Endothelial cell of umbilical vein (primary cell): ENCODE results near the gene MGAT5. TPM values are rescaled to one million over a fixed set of nuclear protein-coding genes. Genes with fewer than 3 reads are reported as not detected.

ENCODE experiments used
- BruUV-seq: library from RNA; stranded (reverse); fragments of 400-500 nt; replicated peaks from 2 replicates; lab custom pipeline; 2021; lab: Mats Ljungman, UMichigan
- CTCF ChIA-PET: fragments of 300-600, 350-600 bp; sonication (Branson Sonifier 250); formaldehyde crosslinking; loops from one replicate; lab custom pipeline; 2021; ENCODE audit warnings: antibody characterized with exemption, inconsistent platforms; lab: Charles Lee
- POLR2A ChIA-PET: fragments of 300-600, 350-600 bp; sonication (Branson Sonifier 250); formaldehyde crosslinking; loops from one replicate; lab custom pipeline; 2021; ENCODE audit warnings: antibody characterized with exemption, inconsistent platforms; lab: Charles Lee
- DNase-seq: peaks from one replicate; pipeline ENCODE4 v3.0.0-alpha.2; 2011; ENCODE audit warnings: low read depth, low spot score
- FAIRE-seq: peaks from 2 replicates; lab custom pipeline; 2011; peaks lifted over from hg19 to GRCh38; lab: Jason Lieb, UNC
- H2AFZ ChIP-seq: 2 replicates; pipeline ENCODE4 v1.6.0; 2012; ENCODE audit warnings: low read depth, low read length, control low read depth, inconsistent platforms
- H3K27ac ChIP-seq: 2 replicates; pipeline ENCODE4 v1.5.1; 2011; ENCODE audit warnings: low read depth, mild to moderate bottlenecking, control low read depth, low read length, moderate library complexity; ENCODE audit not compliant: insufficient read depth
- H3K27me3 ChIP-seq, 2 experiments: 2 replicates each; pipeline versions ENCODE4 v1.6.0 to v1.6.1; 2011; ENCODE audit warnings: low read length in 2 of 2, mixed read lengths in 1 of 2; ENCODE audit not compliant: control insufficient read depth in 2 of 2, insufficient read depth in 2 of 2
- H3K36me3 ChIP-seq, 2 experiments: 2 replicates in 1 of 2; 3 replicates in 1 of 2; pipeline ENCODE4 v1.5.1; 2011; ENCODE audit warnings: low read length in 2 of 2, mild to moderate bottlenecking in 1 of 2, moderate library complexity in 1 of 2; ENCODE audit not compliant: control insufficient read depth in 2 of 2, insufficient read depth in 2 of 2; ENCODE audit errors: extremely low read depth in 1 of 2
- H3K4me1 ChIP-seq: 3 replicates; pipeline ENCODE4 v1.5.1; 2011; ENCODE audit warnings: mild to moderate bottlenecking, low read length; ENCODE audit not compliant: control insufficient read depth, insufficient read depth; ENCODE audit errors: extremely low read depth
- H3K4me2 ChIP-seq: 2 replicates; pipeline ENCODE4 v1.6.1; 2011; ENCODE audit warnings: low read length, control low read depth, mixed read lengths; ENCODE audit not compliant: insufficient read depth
- H3K4me3 ChIP-seq, 3 experiments: fragments of 200-600 bp in 1 of 3; sonication (generic), shearing (Covaris generic) in 1 of 3; replicated peaks in 1 of 3; 2 replicates each; pipeline ENCODE4 v1.5.1; 2011 to 2016; ENCODE audit warnings: control low read depth in 3 of 3, low read length in 3 of 3, mild to moderate bottlenecking in 2 of 3, inconsistent platforms in 1 of 3, low read depth in 1 of 3, moderate library complexity in 1 of 3; ENCODE audit not compliant: insufficient read depth in 1 of 3
- H3K79me2 ChIP-seq: 2 replicates; pipeline ENCODE4 v1.6.0; 2012; ENCODE audit warnings: low read length, inconsistent platforms; ENCODE audit not compliant: control insufficient read depth, insufficient read depth
- H3K9ac ChIP-seq: replicated peaks from 2 replicates; pipeline ENCODE3; 2011; ENCODE audit warnings: low read length, control low read depth; ENCODE audit not compliant: insufficient read depth; ENCODE audit errors: extremely low read depth
- H3K9me1 ChIP-seq: replicated peaks from 3 replicates; pipeline ENCODE4 v1.6.0; 2011; ENCODE audit warnings: mild to moderate bottlenecking, low read length; ENCODE audit not compliant: control insufficient read depth, insufficient read depth; ENCODE audit errors: extremely low read depth
- H3K9me3 ChIP-seq: replicated peaks from 2 replicates; pipeline ENCODE4 v1.5.1; 2012; ENCODE audit warnings: low read length, inconsistent platforms; ENCODE audit not compliant: control insufficient read depth, insufficient read depth
- H4K20me1 ChIP-seq: replicated peaks from 2 replicates; pipeline ENCODE3; 2011; ENCODE audit warnings: mild to moderate bottlenecking, low read length; ENCODE audit not compliant: control insufficient read depth, insufficient read depth; ENCODE audit errors: extremely low read depth
- EZH2 ChIP-seq: IDR thresholded peaks from 2 replicates; pipeline ENCODE4 v1.6.1; 2012; ENCODE audit warnings: borderline replicate concordance, low read depth, mild to moderate bottlenecking, moderate library complexity, low read length, inconsistent platforms; ENCODE audit not compliant: severe bottlenecking
- FOS ChIP-seq: IDR thresholded peaks from 2 replicates; pipeline ENCODE4 v1.6.1; 2011; ENCODE audit warnings: mild to moderate bottlenecking, low read length, moderate library complexity, borderline replicate concordance; ENCODE audit not compliant: insufficient read depth
- GATA2 ChIP-seq: IDR thresholded peaks from 2 replicates; pipeline ENCODE4 v1.7.0; 2011; ENCODE audit warnings: low read depth, mild to moderate bottlenecking, moderate library complexity, mixed read lengths, low read length; ENCODE audit not compliant: insufficient read length, insufficient read depth
- MYC ChIP-seq: IDR thresholded peaks from one replicate; pipeline ENCODE4 v1.6.1; 2011; ENCODE audit warnings: mild to moderate bottlenecking, low read depth, low read length
- POLR2A ChIP-seq: IDR thresholded peaks from 2 replicates; pipeline ENCODE4 v1.6.1; 2012; ENCODE audit warnings: low read depth, mild to moderate bottlenecking, control low read depth, low read length
- dilution Hi-C: fragments of 300-500 bp; cut with MboI; formaldehyde crosslinking; loops from one replicate; pipeline ENCODE4 v1.15.0; 2019; ENCODE audit warnings: low sequenced_read_pairs; ENCODE audit not compliant: extremely low pct_ligation_motif_present
- intact Hi-C: fragments of 100-400 bp; cut with micrococcal nuclease; formaldehyde crosslinking; loops from one replicate; pipeline ENCODE4 v1.10.0; 2022
- polyA plus RNA-seq, 4 experiments: library from polyadenylated mRNA; depleted of rRNA in 3 of 4; stranded (reverse) in 3 of 4; unstranded in 1 of 4; fragments of >200 nt; gene quantifications; 2 replicates each; pipeline versions ENCODE4 v1.2.1 to v1.2.3, GENCODE V29; 2011 to 2012; ENCODE audit warnings: missing spikeins in 1 of 4
- small RNA-seq: library from RNA; depleted of rRNA; stranded (forward); fragments of <200 nt; gene quantifications from one replicate; pipeline ENCODE3, GENCODE V24; 2012; ENCODE audit warnings: low replicate concordance, low read depth; ENCODE audit not compliant: insufficient read depth, insufficient read length
- total RNA-seq: library from RNA; stranded (reverse); gene quantifications from 2 replicates; pipeline ENCODE4 v1.2.3, GENCODE V29; 2021
- TF ChIP-seq, protein P1 (sequence below): IDR thresholded peaks from 2 replicates; pipeline ENCODE4 v1.6.1; 2011; ENCODE audit not compliant: insufficient read depth, insufficient read length

Gene MGAT5
- total and polyA plus RNA-seq, 2 donors (not counting 3 experiments of a cell fraction or from before 2014, with no cell fraction given): 17.7 to 84.1 TPM

DNA sequence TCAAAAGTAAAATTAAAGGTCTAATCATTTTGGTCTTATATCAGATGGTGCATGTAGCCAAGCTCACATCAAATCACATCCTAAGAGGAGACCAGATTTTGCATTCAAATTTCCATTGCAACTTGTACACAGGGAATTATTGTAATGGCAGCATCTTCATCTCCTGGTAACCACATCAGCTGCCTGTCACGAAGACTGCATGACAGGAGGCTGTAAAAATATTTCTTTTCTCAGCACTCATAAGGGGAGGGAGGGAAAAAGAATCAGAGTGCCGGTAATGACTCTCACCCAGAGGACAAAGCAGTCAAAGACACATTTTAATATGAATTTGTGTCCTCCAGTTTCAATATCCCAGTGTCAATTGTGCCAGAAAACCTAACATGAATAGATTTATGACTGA lies 248.2 kb downstream of the MGAT5 start:
- H3K9me1 ChIP-seq: no peaks in the 10 kb centered on the region
- POLR2A ChIA-PET: no interaction called here
- CTCF ChIA-PET: no interaction called here
- H3K4me3 ChIP-seq: no peak overlapping the region
- H3K9me3 ChIP-seq: no peaks in the 10 kb centered on the region
- H3K36me3 ChIP-seq: no peaks in the 10 kb centered on the region
- intact Hi-C loops (no loop called here), dilution Hi-C loops (no loop called here)
- no peaks in the 10 kb centered on the region for H3K27me3 ChIP-seq
- H3K4me2 ChIP-seq: no peak overlapping the region
- H3K4me1 ChIP-seq: no peaks in the 10 kb centered on the region
- TF ChIP-seq, protein P1, sequence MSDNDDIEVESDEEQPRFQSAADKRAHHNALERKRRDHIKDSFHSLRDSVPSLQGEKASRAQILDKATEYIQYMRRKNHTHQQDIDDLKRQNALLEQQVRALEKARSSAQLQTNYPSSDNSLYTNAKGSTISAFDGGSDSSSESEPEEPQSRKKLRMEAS: no peak
- TF ChIP-seq EZH2: no peak
- TF ChIP-seq MYC: no peak
- TF ChIP-seq FOS: no peak
- no peak for TF ChIP-seq GATA2
- no peak for TF ChIP-seq POLR2A
- H2AFZ ChIP-seq: no peak overlapping the region
- H4K20me1 ChIP-seq: no peaks in the 10 kb centered on the region
- no peak overlapping the region for H3K27ac ChIP-seq
- H3K9ac ChIP-seq: no peak overlapping the region
- DNase-seq (no peak), FAIRE-seq (no peak)
- no peaks in the 10 kb centered on the region for H3K79me2 ChIP-seq
- no TSS peak for BruUV-seq

Small RNAs within 50 kb of the gene (small RNA-seq; reads per million reads assigned to genes)
- not detected for gene RNA5SP104
